Astrocyte (in vitro differentiated cells and primary cell): ENCODE measurements around the gene WNT7A. TPM values are rescaled to one million over a fixed set of nuclear protein-coding genes. Genes with fewer than 3 reads are reported as not detected.

Source experiments
- DNase-seq: peaks from one replicate; pipeline ENCODE4 v3.0.0-alpha.2; 2010; ENCODE audit warnings: low read depth
- FAIRE-seq: peaks from 2 replicates; lab custom pipeline; 2011; peaks lifted over from hg19 to GRCh38; lab: Jason Lieb, UNC
- H2AFZ ChIP-seq: 2 replicates; pipeline ENCODE4 v1.6.0; 2012; ENCODE audit warnings: low read depth, low read length, inconsistent platforms
- H3K27ac ChIP-seq: 2 replicates; pipeline ENCODE4 v1.5.1; 2011; ENCODE audit warnings: low read depth, low read length, inconsistent platforms
- H3K27me3 ChIP-seq: 2 replicates; pipeline ENCODE4 v1.6.0; 2011; ENCODE audit warnings: low read length, inconsistent platforms; ENCODE audit not compliant: insufficient read depth
- H3K36me3 ChIP-seq: 2 replicates; pipeline ENCODE4 v1.5.1; 2011; ENCODE audit warnings: low read length, inconsistent platforms; ENCODE audit not compliant: insufficient read depth
- H3K4me1 ChIP-seq: 2 replicates; pipeline ENCODE4 v1.5.1; 2011; ENCODE audit warnings: low read length, inconsistent platforms; ENCODE audit not compliant: insufficient read depth
- H3K4me2 ChIP-seq: 2 replicates; pipeline ENCODE4 v1.6.0; 2012; ENCODE audit warnings: low read length, inconsistent platforms
- H3K4me3 ChIP-seq: 2 replicates; pipeline ENCODE4 v1.5.1; 2011; ENCODE audit warnings: low read depth, mild to moderate bottlenecking, low read length, inconsistent platforms; ENCODE audit not compliant: insufficient read depth
- H3K79me2 ChIP-seq: 2 replicates; pipeline ENCODE4 v1.6.0; 2012; ENCODE audit warnings: mild to moderate bottlenecking, low read length, inconsistent platforms; ENCODE audit not compliant: insufficient read depth
- H3K9ac ChIP-seq: 2 replicates; pipeline ENCODE4 v1.6.0; 2012; ENCODE audit warnings: mild to moderate bottlenecking, low read length, inconsistent platforms
- H3K9me3 ChIP-seq: 2 replicates; pipeline ENCODE4 v1.5.1; 2012; ENCODE audit warnings: low read depth, mild to moderate bottlenecking, low read length, inconsistent platforms; ENCODE audit not compliant: insufficient read depth
- H4K20me1 ChIP-seq: 2 replicates; pipeline ENCODE4 v1.6.0; 2012; ENCODE audit warnings: low read length, inconsistent platforms; ENCODE audit not compliant: insufficient read depth
- H3K27ac Mint-ChIP-seq: one replicate; pipeline ENCODE4 v1.8.0; 2021; ENCODE audit warnings: mild to moderate bottlenecking, mixed read lengths; ENCODE audit not compliant: unreplicated experiment
- H3K27me3 Mint-ChIP-seq: one replicate; pipeline ENCODE4 v1.8.0; 2021; ENCODE audit warnings: low read depth, mixed read lengths; ENCODE audit not compliant: unreplicated experiment
- H3K36me3 Mint-ChIP-seq: one replicate; pipeline ENCODE4 v1.8.0; 2021; ENCODE audit warnings: low read depth, mixed read lengths; ENCODE audit not compliant: unreplicated experiment
- H3K4me1 Mint-ChIP-seq: one replicate; pipeline ENCODE4 v1.8.0; 2021; ENCODE audit warnings: low read depth, mixed read lengths; ENCODE audit not compliant: unreplicated experiment
- H3K4me3 Mint-ChIP-seq: one replicate; pipeline ENCODE4 v1.8.0; 2021; ENCODE audit warnings: mild to moderate bottlenecking, moderate library complexity, mixed read lengths; ENCODE audit not compliant: unreplicated experiment
- H3K9me3 Mint-ChIP-seq: one replicate; pipeline ENCODE4 v1.8.0; 2021; ENCODE audit warnings: mild to moderate bottlenecking, mixed read lengths; ENCODE audit not compliant: unreplicated experiment
- EZH2 ChIP-seq: IDR thresholded peaks from 2 replicates; pipeline ENCODE4 v1.6.1; 2012; ENCODE audit warnings: mild to moderate bottlenecking, low read length, inconsistent platforms; ENCODE audit not compliant: insufficient read depth
- total RNA-seq: library from RNA; stranded (reverse); gene quantifications from 2 replicates; pipeline ENCODE4 v1.2.1, GENCODE V29; 2021
- TF ChIP-seq, protein P1 (sequence below): IDR thresholded peaks from 2 replicates; pipeline ENCODE4 v1.5.1; 2011; ENCODE audit warnings: low read depth, mild to moderate bottlenecking, inconsistent platforms, low read length, moderate library complexity; ENCODE audit not compliant: insufficient read depth

The WNT7A gene
- total RNA-seq, 1 donor from 2014 or later: 1.7 TPM

DNA sequence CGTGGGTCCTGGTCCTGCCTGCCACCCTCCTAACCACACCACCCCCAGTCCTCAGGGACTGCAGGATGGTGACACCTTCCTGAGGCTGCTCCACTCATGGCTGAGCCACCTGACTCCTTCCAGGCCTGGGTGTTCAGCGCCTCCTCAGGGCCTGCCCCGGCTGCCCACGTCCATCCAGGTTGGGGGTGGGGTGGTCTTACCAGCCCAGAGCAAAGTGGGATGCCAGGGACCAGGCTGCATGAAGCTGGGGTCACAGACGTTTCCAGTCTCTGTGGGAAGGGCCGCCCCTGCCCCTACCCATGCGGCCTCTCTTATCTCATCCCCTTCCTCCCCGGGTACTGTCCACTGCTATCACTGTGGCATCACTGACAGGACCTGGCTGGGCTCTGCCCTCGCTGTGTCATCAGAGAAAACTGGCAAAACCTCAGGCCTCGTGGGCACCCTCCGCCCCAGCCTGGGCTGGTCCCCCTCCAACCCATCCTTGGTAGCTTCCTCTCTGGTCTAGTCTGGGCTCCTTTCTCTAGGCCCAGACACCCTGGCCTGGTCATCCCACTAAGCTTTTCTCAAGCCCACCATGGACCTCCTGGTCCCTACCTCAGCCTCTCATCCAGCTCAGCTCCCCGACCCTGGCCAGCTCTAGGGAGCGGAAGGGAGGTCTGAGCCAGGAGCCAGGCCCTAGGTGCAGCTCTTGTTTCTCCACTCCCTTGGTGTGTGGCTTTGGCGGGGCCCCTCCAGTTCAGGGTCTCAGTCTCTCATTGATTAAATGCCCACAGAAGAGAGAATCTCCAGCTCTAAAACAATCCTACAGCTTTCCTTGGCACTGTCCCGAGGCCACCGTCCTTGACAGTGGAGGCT lies 32.9 kb downstream of the WNT7A start:
- peaks cover 10% of the 10 kb centered on the region for H3K27me3 Mint-ChIP-seq
- H3K27ac ChIP-seq: no peak overlapping the region
- no peaks in the 10 kb centered on the region for H3K79me2 ChIP-seq
- no peak for TF ChIP-seq EZH2
- TF ChIP-seq, protein P1, sequence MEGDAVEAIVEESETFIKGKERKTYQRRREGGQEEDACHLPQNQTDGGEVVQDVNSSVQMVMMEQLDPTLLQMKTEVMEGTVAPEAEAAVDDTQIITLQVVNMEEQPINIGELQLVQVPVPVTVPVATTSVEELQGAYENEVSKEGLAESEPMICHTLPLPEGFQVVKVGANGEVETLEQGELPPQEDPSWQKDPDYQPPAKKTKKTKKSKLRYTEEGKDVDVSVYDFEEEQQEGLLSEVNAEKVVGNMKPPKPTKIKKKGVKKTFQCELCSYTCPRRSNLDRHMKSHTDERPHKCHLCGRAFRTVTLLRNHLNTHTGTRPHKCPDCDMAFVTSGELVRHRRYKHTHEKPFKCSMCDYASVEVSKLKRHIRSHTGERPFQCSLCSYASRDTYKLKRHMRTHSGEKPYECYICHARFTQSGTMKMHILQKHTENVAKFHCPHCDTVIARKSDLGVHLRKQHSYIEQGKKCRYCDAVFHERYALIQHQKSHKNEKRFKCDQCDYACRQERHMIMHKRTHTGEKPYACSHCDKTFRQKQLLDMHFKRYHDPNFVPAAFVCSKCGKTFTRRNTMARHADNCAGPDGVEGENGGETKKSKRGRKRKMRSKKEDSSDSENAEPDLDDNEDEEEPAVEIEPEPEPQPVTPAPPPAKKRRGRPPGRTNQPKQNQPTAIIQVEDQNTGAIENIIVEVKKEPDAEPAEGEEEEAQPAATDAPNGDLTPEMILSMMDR: no peak
- no peak overlapping the region for H3K4me3 Mint-ChIP-seq
- H3K4me1 ChIP-seq: peaks cover 15% of the 10 kb centered on the region
- FAIRE-seq (no peak), DNase-seq (no peak)
- no peak overlapping the region for H2AFZ ChIP-seq
- H3K4me2 ChIP-seq: no peak overlapping the region
- no peak overlapping the region for H3K27ac Mint-ChIP-seq
- H3K9me3 ChIP-seq: no peaks in the 10 kb centered on the region
- no peaks in the 10 kb centered on the region for H4K20me1 ChIP-seq
- H3K9me3 Mint-ChIP-seq: peaks cover 3% of the 10 kb centered on the region
- H3K36me3 Mint-ChIP-seq: peaks cover 2% of the 10 kb centered on the region
- no peaks in the 10 kb centered on the region for H3K36me3 ChIP-seq
- no peaks in the 10 kb centered on the region for H3K27me3 ChIP-seq
- H3K9ac ChIP-seq: no peak overlapping the region
- H3K4me3 ChIP-seq: no peak overlapping the region
- peaks cover 13% of the 10 kb centered on the region for H3K4me1 Mint-ChIP-seq

DNA sequence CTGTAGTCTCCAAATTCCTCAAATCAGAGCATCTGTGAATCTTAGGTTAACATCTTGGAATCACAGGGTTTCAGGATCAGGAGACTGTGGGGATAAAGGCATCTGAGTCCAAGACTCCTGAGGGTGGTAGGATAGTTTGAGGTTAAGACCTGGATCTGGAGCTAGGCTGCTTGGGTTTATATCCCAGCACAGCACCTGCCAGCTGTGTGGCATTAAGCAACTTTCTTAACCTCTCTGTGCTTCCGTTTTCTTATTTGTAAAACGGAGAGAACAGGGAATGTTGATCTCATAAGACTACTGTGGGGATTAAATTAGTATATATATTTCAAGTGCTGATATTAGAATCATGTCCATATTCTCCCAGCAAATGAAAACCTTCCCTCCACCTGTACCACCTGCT lies 33.6 kb downstream of the WNT7A start:
- Histone ChIP-seq H3K79me2 (no peaks in the 10 kb centered on the region), H3K36me3 (no peaks in the 10 kb centered on the region), H3K9me3 (no peaks in the 10 kb centered on the region), H3K27me3 (no peaks in the 10 kb centered on the region), H3K4me3 (no peak overlapping the region), H3K4me2 (no peak overlapping the region), H3K9ac (no peak overlapping the region), H2AFZ (no peak overlapping the region), H3K27ac (no peak overlapping the region), H4K20me1 (no peaks in the 10 kb centered on the region), H3K4me1 (peaks cover 15% of the 10 kb centered on the region)
- peaks cover 3% of the 10 kb centered on the region for H3K9me3 Mint-ChIP-seq
- H3K27ac Mint-ChIP-seq: no peak overlapping the region
- TF ChIP-seq EZH2: no peak
- TF ChIP-seq, protein P1: no peak
- peaks cover 8% of the 10 kb centered on the region for H3K4me1 Mint-ChIP-seq
- no peak for DNase-seq
- peaks cover 10% of the 10 kb centered on the region for H3K27me3 Mint-ChIP-seq
- H3K36me3 Mint-ChIP-seq: peaks cover 2% of the 10 kb centered on the region
- no peak for FAIRE-seq
- no peak overlapping the region for H3K4me3 Mint-ChIP-seq

DNA sequence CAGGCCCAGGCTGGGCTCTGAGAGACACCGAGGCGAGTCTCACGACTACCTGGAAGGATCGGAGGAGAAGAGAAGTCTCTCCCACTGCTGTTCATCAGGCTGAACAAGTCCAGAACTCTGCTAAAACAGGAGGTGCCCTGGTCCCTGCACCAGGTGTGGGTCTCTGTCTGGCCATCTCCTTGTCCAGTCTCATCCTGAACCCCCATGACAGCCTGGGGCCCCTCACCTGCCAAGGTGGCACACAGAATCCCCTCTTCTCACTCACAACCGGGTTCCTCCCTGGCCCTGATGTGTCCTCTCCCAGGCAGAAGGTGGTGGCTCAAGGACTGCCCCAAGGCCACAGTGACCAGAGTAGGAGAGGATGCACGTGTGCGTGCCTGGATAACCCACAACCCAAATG lies 34.1 kb downstream of the WNT7A start:
- Mint-ChIP-seq H3K4me1 (peaks cover 4% of the 10 kb centered on the region), H3K27ac (no peak overlapping the region), H3K27me3 (peaks cover 10% of the 10 kb centered on the region), H3K36me3 (peaks cover 2% of the 10 kb centered on the region), H3K4me3 (no peak overlapping the region), H3K9me3 (peaks cover 3% of the 10 kb centered on the region)
- FAIRE-seq: no peak
- Histone ChIP-seq H3K4me2 (no peak overlapping the region), H2AFZ (no peak overlapping the region), H3K79me2 (no peaks in the 10 kb centered on the region), H3K36me3 (no peaks in the 10 kb centered on the region), H3K4me1 (peaks cover 10% of the 10 kb centered on the region), H3K4me3 (no peak overlapping the region), H4K20me1 (no peaks in the 10 kb centered on the region), H3K27ac (no peak overlapping the region), H3K27me3 (no peaks in the 10 kb centered on the region), H3K9ac (no peak overlapping the region), H3K9me3 (no peaks in the 10 kb centered on the region)
- TF ChIP-seq EZH2: no peak
- no peak for DNase-seq
